GM19025 (cell line): ENCODE measurements around the gene REPS2.

ENCODE experiments used
- ATAC-seq: cut with Tn5 transposase; IDR thresholded peaks from one replicate; pipeline ENCODE4 v1.9.1; 2021; ENCODE audit warnings: mild to moderate bottlenecking, low read depth, moderate library complexity; ENCODE audit not compliant: unreplicated experiment

The REPS2 gene

DNA sequence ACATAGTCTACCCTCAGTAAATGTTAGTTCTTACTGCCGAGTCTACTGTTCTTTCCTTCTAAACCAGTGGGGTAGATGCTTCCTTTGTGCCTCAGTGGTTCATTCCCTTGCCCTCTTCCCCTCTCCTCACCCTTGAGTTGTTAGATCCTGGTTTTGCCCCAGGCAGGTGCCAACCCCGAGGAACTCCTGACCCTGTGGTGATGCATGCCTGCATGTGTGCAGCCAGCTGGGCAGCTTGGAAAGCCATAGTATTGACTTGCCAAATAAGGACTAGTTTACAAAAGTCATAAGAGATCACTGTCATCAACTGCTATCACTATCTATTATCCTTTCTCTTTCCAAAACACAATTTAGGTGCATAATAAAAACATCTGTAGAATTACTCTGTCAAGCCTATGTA, 50.9 kb downstream of the REPS2 start:
- ATAC-seq, result no peak

DNA sequence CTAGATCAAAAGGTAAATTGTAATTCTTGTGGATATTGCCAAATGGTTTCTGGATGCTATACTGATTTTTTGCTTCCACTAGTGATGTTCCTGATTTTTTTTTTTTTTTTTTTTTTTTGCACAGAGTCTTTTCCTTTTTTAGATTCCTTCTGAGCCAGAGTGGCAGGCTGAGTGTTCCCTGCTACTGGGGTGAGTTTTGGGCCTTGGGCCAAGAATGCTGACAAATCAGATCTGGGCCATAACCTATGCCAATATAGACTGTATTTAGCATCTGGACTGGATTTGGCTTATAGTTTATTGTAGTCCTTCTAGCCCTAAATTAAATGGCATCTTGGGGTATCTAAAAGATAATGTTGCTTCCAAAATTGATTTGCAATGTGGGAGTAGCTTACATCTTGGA, 52.8 kb downstream of the REPS2 start:
- ATAC-seq, result no peak

DNA sequence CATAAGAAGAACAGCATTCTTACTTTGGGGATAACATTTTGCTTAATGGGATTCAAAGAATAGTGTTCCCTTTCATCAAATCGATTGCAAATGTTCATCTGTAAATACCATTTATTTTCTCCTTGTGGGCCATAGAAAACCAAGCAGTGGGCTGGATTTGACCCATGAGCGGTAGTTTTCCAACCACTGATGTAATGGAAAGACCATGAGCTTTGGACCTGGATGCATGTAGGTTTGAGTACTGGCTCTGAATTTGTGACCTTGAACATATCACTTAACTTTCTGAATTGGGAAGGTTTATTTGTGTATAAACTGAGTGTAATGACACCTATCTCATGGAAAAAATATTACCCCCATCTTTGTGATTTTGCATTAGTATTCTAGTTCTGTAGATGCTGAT, 54.3 kb downstream of the REPS2 start:
- no peak for ATAC-seq

DNA sequence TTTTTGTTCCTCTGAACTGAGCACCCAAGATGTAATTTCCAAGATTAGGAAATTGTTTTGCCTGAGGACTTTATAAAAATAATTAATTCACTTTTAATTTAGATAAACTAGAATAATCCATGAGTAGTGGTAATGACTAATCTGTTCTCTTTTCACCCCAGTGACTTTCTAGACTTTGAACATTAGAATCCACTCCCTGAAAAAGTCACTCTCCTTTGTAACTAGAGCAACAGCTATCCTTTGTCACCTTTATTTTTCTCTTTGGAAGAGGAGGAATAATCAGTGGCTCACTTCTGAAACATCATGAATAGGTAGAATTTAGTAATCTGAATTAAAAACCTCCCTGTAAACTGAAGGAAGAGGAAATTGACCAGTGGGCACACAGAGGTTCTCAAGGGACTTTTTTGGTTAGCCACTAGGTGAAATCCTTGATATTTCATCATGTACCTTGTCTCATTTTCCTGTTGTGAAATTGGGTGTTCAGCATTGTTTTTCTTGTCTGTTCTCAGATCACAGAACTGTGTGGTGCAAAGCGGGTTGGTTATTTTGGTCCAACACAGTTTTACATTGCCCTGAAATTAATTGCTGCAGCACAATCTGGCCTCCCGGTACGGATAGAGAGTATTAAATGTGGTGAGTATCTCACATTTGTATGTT, 59.4 kb downstream of the REPS2 start:
- no peak for ATAC-seq

DNA sequence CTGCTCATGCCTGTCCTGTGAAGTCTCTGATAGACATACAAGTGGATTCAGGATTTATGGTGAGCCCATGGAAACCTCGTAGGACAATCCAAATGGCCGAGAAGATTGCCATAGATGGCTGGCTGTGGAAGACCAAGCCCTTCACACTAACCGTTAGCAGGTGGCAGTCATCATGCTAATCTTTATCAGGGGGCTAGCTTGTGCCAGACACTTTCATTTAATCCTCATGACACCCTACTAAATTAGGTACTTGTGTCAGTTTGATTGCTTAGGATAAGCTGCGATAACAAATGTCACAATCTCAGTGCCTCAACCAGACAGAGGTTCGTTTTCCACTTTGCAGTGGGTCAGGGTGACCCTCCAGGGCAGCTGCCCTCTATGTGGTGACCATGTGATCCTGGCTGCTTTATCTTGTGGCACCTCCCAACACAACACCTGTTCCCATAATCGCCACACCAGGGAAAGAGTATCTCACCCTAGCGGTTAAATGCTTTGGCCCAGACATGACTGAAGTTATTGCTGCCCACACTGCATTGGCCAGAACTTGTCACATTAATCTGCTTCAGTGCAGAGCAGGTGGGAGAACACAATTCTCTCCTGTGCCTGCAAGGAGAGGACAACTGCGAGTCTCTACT, 60.8 kb downstream of the REPS2 start:
- no peak for ATAC-seq

DNA sequence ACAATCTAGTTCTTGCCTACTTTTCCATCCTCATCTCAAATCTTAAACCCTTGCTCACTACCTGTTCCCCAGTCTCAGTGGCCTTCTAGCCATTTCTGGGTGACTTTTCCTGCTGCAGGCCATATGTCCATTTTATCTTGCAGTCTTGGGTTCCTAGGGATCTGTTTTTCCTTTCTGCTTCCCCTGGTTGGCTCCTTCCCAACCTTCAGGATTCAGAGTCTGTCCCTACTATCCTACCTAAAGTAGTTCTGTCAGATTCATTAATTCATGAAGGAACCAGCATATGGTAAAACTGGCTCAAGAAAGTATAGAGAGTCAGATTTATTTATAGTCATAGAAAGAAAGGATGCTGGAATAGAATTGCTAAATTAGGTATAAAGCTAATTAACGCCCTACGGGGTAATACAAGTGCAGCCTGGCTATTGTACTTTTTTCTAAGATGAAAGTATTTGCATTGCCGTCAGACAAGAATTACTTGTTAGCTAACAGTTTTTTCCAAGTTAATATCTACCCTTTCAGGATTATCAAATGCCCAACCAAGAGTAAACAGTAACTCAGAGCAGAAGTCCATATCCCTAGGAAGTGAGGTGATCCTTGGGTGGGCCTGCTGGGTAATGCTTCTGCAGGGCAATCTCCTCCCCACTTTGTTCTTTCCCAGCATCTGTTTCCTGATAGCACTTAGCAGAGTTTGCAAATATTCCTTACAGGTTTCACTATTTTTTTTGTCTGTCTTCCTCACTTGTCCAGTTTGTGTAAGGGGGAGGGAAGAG, 63.6 kb downstream of the REPS2 start:
- no peak for ATAC-seq

DNA sequence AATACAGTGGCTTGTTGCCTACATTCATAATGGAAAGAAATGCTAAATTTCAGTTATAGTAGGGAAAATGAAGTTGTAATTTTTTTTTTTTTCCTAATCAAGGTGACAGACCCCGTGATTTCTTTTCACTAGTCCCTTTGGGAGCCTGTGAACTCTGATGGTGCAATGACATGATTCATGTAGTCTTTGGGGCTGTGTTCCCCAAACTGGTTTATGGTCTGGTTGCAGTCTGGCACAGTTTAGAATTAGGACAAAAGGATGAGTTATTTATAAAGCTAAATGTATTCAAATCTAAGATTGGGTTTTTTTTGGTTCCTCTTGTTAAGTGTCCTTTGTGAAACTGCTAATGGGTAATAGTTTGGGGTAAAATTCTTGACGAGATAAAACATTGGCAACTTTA, 66.0 kb downstream of the REPS2 start:
- no peak for ATAC-seq

DNA sequence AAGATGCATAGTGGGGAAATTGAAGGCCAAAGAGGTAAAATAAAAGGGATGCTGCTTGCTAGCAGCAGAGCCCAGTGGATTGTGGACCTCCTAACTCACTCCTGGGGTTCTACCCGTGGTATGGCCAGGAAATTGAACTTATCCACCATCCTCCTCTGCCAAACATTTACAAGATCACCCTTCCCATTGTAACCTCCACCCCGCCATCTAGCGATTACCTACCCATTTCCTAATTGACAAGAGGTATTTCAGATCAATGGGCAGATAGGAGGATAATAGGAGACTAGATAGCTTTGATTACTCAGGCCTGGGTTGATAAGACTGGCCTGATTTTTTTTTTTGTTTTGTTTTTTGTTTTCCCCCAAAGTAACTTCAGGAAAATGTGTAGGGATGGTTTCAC, 67.8 kb downstream of the REPS2 start:
- ATAC-seq, result no peak

DNA sequence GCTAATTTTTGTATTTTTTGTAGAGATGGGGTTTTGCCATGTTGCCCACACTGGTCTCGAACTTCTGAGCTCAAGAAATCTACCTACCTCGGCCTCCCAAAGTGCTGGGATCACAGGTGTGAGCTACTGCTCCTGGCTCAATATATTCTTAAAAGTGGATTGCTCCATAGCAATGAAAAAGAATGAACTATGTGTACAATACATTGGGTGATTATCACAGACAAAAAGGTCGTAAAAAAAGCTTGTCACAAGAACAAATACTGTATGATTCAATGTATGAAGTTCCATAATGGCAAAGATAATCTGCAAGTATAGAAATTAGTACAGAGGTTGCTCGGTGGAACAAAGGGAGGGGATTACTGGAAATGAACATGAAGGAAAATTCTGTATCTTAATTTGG, 70.7 kb downstream of the REPS2 start:
- ATAC-seq, result no peak

DNA sequence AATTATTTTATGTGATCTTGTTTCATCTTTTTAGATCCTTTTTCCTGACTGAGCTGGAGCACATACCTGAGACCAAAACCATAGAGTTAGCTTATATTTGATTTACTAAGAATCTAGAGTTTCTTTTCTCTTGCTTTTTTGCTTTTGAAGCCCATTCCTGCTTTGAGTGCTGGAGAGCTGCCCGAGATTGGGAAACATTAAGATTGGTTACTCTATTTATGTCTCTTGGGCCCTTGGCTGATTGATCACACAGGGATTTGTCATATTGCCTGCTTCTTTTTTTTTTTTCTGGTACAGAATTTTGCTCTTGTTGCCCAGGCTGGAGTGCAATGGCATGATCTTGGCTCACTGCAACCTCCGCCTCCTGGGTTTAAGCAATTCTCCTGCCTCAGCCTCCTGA, 73.9 kb downstream of the REPS2 start:
- no peak for ATAC-seq

DNA sequence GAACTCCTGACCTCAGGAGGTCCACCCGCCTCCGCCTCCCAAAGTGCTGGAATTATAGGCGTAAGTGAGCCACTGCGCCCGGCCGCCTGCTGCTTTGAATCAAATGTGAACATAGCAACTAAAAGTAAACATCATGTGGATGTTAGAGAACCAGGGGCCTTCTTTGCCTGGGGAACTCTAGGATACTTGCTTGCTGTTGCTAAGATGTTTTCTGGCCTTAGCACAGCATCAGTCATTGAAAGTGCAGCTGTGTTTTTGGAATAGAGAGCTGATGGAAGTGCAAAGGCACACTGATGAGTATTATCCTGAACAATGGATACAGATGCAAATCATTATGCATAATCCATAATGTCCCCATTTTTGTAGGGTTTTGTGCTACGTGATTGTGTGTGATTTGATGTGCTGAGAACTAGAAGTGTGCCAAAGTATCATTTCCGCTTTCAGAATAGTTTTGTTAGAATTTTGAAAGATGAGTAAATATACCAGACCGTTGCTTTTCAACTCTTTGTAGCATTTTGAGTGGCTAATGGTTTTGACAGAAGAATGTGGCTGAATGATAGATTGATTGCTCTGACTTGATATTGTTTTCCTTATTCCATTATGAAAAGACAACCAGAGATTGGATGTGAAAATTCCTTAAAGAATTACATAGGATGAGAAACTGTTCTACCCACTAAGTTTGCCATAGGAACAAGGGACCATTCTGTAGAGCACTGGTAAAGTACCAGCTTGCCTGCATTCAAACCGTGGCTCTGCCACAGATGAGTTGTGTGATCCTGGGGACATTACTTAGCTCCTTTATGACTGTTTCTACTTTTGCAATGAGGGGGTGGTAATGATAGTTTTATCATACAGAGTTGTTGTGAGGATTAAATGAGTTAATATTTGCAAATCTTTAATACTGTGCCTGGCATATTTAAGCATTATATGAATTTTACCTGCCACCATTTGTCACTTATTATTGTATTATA, 74.7 kb downstream of the REPS2 start:
- no peak for ATAC-seq

DNA sequence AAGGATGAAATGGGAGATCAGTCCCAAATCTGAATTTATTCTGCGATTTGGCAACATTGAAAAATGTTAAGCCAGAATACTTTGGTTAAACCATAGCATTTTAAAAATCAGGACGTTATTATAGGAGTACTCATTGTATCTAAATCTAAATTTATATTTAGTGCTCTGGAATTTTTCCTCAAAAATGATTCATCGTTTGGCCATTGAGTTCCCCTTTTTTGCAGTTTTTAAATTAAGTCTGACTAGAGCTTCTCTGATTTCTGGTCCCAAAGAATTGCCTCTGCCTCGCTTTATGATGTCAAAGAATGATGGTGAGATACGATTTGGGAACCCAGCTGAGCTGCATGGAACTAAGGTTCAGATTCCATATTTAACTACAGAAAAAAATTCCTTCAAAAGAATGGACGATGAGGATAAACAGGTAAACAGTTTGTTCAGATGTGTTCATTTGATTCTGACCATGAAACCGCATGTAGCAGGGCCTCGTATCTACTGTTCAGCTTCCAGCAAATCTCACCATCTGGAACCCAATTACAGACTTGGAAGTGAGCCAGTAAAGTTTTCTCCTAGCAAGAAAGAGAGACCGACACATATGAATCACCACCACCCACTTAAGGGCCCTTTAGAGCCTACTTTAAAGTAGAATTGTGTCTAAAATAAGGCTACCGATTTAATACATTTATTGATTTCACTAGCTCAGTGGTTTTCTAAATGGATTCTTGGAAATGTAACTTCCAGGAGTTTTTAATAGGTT, 75.6 kb downstream of the REPS2 start:
- no peak for ATAC-seq

DNA sequence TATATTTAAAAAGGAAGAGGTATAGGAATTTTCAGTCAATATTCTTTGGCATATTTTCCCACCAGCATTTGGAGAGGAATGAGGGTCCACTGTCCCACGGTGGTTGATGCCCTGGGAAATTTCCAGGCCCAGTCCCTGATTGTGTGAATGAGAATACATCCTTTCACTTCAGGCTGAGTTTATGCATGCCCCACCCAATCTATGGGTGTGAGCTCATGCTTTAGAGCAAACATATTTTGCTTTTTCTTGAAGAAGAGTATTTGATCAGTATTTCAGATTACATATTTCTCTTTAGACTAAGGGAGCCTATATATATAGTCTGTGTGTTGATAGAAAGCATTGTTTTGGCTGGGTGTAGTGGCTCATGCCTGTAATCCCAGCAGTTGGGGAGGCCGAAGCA, 77.2 kb downstream of the REPS2 start:
- no peak for ATAC-seq

DNA sequence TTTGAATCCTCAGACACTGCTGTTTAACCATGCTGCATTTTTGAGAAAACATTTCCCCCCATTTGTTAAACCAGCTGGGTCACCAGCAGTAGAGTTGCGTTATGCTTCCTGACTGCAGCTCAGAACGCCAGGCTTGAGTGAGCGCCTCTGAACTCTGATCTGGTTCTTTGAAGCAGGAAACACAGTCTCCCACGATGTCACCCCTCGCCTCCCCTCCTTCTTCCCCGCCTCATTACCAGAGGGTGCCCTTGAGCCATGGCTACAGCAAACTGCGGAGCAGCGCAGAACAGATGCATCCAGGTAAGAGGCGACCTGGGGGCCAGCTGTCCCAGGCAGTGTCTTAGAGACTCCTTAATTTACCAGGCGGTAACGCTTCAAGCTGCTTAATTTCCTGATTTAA, 78.4 kb downstream of the REPS2 start:
- no peak for ATAC-seq

DNA sequence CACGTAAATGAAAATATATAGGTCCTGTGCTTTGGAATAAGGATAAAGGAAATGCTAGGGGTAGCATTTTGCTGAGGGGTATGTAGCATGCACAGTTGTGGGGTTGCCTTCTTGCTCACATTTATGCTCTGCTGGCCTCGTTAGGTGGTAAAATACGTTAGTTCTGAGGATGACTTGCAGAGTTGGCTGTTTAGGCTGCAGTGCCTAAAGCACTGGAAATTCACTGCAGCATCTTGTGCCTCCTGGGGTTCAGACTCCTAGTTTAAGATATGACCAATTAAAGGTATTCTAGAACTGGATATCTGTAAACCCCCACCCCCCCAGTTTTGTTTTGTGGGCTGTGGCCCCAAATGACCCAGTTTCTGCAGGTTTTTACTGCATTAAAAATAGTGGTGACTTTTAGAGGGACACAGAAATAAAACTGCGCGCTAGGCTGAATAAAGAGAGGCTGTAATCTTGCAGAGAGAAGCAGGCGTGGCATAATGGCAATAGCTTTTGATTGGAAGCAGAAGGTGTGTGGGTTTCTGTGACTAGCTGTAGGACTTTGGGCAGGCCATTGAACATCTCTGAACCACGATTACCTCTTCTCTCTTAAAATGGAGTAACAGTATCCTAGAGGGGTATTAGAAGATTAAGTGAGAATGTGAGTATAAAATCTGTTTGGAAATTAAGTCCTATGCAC, 79.3 kb downstream of the REPS2 start:
- ATAC-seq, result no peak

DNA sequence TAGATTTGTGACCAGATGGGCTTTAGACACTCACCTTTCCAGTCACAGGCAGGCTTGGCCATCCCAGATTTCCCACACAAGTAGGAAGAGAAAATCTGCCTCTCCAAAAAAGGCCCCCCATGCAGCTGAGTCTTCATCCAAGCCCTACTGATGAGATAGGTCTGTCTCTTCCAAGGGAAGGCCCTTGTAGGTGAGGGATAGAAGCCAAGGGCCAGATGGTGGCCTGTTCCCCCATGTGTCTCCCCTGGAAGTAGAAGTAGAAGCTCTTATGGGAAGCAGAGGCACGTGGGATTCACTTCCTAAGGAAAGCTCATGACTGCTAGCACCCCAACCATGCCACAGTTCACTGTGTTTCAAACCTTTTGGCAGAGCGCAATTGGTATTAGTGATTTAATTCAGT, 81.5 kb downstream of the REPS2 start:
- ATAC-seq, result no peak

DNA sequence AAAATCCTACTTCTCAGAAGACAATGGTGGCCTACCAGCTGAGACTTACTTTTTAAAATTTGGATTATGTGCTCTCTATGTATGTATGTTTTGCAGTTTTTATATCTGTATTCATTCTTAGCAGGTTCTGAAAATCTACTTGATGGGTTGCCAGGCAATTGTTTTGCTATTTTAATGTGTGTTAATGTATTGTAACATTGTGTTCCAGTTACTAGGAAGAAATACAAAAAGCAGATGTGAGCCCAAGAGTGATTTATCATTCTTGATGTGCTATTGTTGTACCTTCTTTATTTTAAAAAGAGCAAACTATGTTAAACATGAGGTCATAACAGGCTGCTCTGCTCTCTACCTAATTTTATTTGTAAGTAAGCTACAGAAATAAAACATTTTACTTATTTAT, 81.9 kb downstream of the REPS2 start:
- no peak for ATAC-seq

DNA sequence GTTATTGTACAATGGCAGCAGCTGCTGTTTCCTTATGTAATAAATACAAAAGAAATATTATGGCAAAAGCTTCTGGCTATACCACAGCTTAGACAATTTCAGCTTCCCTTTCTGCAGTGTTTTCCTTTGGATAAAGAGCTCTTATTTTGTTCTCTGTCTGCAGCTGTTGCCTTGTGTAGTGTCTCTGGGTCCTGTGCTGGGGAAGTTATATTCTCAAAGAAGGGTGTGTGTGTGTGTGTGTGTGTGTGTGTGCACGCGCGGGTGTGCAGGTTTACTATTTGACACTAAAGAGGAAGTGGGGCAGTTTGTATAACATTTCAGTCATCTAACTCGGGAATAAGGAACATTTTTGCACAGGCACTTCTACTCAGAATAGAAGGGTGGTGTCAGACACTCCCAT, 83.6 kb downstream of the REPS2 start:
- no peak for ATAC-seq

DNA sequence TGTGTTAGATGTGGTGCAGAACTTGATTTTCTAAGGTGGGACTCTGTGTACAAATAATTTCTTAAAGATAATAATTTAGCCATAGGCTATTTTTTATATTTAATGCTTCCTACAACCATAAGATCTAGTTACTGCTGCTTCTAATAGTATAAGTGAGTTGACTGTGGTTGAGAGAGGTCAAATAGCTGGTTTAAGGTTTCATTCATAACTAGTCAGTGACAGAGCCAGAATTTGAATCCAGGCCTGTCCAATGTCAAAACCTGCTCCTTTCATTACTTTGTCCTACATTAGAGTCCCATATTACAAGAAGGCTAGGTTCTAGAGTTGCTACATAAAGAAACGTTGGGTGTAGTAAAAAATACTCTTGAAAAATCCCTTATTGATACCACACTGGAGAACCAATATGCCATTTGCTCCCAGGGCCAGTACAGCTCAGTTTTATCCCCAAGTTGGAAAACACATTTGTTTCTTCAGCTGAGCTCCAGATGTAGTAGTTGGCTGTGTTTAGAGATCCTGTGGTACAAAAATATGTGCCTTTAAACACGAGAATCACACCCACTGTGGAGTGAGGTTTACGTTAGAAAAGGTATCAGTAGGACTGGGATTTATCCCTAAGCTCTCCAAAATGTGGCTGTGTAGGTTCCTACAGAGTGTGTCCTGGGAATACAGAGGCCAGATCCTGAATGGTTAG, 84.3 kb downstream of the REPS2 start:
- no peak for ATAC-seq
